Mononuclear cell (primary cell): ENCODE data around the gene ATP7B. TPM values are rescaled to one million over a fixed set of nuclear protein-coding genes. Genes with fewer than 3 reads are reported as not detected.
"Not testable (repeated sequence)": the region's sequence is repeated elsewhere in the genome, so short reads cannot be mapped to it uniquely, and the experiment has no call there.

Source experiments
- H3K27me3 ChIP-seq: 2 replicates; pipeline ENCODE4 v1.6.0; 2011; ENCODE audit warnings: low read length, control low read depth; ENCODE audit not compliant: insufficient read depth
- H3K4me1 ChIP-seq: 2 replicates; pipeline ENCODE4 v1.5.1; 2011; ENCODE audit warnings: mild to moderate bottlenecking, low read length, control low read depth; ENCODE audit not compliant: insufficient read depth
- H3K4me3 ChIP-seq: 2 replicates; pipeline ENCODE4 v1.5.1; 2011; ENCODE audit warnings: mild to moderate bottlenecking, low read length, moderate library complexity
- H3K9me3 ChIP-seq: 2 replicates; pipeline ENCODE4 v1.5.1; 2011; ENCODE audit warnings: low read depth, mild to moderate bottlenecking, control low read depth, low read length
- total RNA-seq: library from RNA; depleted of rRNA; stranded (reverse); fragments of >200 nt; gene quantifications from one replicate; pipeline ENCODE4 v1.2.3, GENCODE V29; 2012

The ATP7B gene
- total RNA-seq, 1 donor: 0.21 TPM

DNA sequence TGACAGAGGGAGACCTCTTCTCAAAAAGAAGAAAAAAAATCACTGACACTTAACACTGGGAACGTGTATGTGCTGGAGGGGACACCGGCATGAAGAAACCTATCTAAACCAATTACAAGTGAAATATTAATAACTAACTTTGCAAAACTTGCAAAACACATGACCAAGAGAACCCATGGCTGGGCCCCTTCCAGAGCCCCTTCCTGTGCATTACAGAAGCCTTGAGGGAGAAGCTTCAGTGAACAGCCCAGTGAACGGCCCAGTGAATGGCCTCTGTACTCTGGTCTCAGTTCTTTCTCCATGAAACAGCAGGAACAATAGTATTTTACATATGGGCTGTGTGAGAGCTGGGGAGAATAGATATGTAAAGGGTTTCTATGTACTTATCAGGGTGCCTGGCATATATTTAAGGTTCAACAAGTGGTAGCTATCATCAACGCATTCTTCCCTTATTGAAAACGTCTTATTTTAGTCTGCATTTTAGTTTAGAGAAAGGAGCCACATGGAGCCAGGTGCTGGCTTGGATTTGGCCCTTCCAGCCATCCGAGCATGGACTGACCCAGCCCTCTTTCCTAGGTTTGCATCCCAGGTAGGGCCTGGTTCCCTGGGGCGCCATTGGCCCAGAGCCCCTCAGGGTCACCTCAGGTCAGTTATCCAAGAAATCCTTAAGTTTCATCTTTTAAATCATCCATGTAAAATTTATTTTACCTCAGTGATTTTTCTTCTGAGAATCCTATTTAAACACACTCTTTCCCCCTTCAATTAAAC lies 95.0 kb downstream of the ATP7B start:
- Histone ChIP-seq H3K9me3 (no peaks in the 10 kb centered on the region), H3K4me3 (no peak overlapping the region), H3K27me3 (no peaks in the 10 kb centered on the region), H3K4me1 (no peaks in the 10 kb centered on the region)

DNA sequence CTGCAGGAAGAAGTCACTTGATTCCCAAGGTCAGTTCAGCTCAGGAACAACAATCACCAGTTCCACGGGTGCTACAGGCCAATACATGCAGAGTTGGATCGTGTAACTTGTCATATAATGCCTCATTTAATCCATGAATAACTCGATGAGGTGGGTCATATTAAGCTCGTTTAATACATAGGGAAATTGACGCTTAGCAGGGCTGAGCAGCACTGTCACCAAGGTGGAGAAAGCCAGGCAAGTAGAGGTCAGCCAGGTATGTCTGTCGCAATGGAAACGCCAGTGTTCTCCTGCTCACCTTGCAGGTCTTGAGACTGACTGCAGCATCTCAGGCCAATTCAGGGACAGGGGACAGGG lies 97.1 kb downstream of the ATP7B start:
- H3K9me3 ChIP-seq: no peaks in the 10 kb centered on the region
- H3K27me3 ChIP-seq: no peaks in the 10 kb centered on the region
- H3K4me1 ChIP-seq: no peaks in the 10 kb centered on the region
- H3K4me3 ChIP-seq: no peak overlapping the region

DNA sequence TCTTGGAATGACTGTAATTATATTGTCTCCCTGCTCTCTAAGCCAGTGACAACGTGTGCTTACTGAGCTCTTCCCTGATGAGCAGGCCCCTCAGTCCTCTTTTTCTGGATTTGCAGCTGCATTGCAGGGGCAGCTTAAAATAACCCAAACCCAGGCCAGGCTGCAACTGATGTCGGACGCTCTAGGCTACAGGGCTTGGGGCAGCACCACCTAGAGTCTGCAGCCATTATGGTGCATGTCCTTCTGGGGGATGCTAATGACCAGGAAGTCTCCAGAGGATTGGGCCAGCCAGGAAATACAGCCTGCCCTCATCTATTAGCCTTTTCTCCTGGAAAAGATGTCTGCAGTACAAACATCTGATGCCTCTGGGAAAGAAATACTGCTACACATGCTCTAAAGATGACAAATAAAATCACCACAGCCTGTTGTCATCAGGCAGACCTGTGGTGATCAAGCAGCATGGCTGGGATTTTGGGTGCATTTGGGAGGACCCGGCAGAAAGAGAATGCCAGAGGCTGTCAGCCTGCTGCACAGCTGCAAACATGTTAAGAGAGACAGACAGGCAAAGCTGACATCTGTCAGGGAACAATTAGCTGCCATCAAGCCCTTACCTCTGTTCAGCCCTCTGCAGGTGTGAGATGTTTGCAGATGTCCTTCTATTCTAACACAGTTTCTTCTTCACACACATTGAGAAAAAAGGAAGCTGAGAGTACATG lies 97.7 kb downstream of the ATP7B start:
- H3K4me3 ChIP-seq: no peak overlapping the region
- no peaks in the 10 kb centered on the region for H3K4me1 ChIP-seq
- no peaks in the 10 kb centered on the region for H3K9me3 ChIP-seq
- H3K27me3 ChIP-seq: no peaks in the 10 kb centered on the region

DNA sequence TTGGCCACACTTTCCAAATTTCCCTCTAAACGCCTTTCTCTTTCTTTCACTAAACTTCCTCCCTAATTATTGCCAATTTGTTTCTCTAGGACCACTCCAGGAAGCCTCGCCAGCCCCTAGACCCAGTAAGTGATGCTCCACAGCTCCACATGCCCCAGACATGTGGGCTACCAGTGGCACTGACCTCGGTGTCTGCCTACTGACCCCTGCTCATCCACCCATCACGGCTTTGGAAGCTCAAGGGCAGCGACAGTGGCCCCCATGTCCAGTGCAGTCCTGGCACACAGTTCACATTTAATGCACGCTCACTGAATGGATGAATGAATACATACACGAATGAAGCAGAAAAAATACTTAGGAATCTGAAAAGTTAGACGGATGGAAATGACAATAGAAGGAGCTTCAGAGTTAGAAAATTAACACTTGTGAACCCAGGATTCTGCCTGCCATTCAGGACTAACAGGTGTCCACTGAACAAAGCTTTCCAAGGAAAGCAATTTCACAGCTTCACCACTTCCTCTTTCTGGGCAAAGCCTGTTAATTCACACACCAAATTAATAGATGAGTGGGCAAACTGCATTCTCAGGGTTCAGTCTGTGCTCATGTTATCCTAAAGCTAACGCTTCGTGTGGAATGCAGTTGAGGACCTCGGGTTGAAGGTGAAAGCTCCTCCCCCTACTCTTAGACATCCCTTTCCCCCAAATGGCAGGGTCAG lies 98.6 kb downstream of the ATP7B start:
- Histone ChIP-seq H3K4me3 (no peak overlapping the region), H3K4me1 (no peaks in the 10 kb centered on the region), H3K27me3 (no peaks in the 10 kb centered on the region), H3K9me3 (no peaks in the 10 kb centered on the region)

DNA sequence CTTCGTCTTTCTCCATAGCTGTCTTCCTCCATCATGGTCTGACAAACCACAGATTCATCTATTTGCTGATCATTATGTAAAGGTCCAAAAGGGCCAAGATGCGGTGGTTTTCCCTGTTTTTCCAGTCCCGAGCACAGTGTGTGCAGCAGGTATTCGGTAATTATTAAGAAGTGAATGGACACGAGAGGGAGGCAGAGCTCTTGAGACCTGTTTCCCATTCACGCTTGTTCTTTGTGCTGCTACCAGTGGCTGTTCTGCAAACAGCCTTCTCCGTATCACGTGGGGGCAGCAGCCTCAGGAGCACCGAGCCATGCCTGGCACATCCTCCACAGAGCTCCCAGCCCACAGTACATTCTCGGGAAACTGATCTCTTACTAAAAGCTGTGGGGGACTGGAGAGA lies 99.2 kb downstream of the ATP7B start:
- Histone ChIP-seq H3K27me3 (no peaks in the 10 kb centered on the region), H3K4me1 (no peaks in the 10 kb centered on the region), H3K9me3 (no peaks in the 10 kb centered on the region), H3K4me3 (no peak overlapping the region)

DNA sequence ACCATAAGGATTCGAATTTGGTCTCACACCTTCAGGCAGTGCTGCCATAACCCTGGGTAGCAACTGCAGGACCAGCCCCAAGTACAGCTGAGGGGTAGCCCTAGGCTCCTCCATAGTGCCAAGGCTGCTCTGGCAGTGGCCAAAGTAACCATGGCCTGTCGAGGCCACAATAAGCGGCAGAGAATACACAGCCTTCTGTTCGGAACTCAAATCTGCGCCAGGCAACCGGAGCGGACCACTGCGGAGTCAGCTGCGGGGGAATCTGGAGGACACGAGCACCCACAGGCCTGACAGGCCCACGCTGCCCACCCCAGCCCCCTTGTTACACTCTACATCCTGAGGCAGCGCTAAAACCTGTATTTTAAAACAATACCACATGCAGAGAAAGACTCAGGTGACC lies 100.7 kb downstream of the ATP7B start:
- no peaks in the 10 kb centered on the region for H3K4me1 ChIP-seq
- H3K4me3 ChIP-seq: no peak overlapping the region
- H3K9me3 ChIP-seq: no peaks in the 10 kb centered on the region
- no peaks in the 10 kb centered on the region for H3K27me3 ChIP-seq

DNA sequence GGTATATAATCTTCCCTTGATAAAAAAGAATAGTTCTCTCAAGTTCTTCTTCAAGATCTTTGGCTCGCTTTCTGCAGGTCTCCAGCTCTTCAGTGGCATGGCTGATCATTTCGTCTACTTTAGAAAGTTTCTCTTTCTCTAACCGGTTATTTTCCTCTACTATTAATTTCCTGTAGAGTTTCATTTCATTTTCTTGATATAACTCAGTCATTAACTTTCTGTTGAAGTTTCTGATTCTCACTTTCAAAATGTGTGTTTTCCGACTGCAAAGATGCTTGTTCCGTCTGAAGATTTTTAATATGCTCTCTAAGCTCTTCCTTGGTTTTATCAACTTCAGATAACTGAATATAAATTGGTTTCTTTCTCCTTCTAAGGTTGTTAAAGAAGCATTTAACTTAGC lies 102.0 kb downstream of the ATP7B start:
- not testable (repeated sequence) for H3K9me3 ChIP-seq, H3K4me3 ChIP-seq, H3K4me1 ChIP-seq, H3K27me3 ChIP-seq

DNA sequence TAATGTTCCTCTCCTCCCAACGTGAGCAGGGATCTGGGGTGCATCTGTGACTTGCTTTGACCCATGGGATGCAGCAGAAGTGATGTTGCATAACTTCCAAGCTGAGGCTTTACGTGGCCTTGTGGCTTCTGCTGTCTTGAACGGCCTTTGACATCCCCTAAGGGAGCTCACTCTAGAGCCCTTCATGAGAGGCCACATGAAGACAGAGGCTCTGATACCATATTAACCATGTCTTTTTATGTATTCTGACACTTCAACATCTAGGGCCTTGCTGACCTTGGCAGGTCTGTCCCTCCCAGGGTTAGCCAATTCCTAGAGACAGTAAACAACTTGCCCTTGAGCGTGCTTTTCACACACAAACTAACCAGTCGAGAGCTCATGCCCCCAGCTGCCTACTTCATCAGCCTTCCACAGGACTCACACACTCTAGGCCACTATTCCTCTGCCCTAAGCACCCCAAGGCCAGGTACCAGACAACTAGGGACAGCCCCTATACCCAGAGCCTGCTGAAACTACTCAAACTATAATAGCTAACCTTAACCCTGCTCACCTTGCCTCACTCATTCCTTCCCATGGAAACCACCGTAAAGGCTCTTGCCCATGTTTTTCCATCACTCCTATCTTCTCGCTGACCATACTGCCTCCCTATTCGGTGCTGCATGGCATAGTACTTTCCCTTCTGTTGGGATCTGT lies 104.1 kb downstream of the ATP7B start:
- Histone ChIP-seq H3K4me3 (no peak overlapping the region), H3K4me1 (no peaks in the 10 kb centered on the region), H3K27me3 (no peaks in the 10 kb centered on the region), H3K9me3 (no peaks in the 10 kb centered on the region)

DNA sequence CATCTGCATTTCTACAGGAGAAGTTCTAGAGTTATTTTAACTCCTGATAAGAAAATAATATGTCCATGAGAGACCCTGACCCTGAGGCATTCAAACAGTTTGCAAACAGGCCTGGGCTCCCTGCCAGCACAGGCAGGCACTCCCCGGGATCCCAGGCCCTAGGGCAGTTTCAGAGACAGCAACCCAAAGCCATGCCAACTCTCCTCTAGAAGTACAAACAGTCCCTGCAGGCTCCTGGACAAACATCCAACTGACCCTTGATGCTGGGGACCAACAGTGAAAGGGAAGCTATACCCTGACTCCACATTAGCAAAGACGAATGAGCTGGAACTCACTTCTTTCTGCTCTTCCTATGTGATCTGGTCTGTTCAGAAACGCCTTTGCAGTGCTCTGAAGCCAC lies 104.7 kb downstream of the ATP7B start:
- no peaks in the 10 kb centered on the region for H3K4me1 ChIP-seq
- no peak overlapping the region for H3K4me3 ChIP-seq
- no peaks in the 10 kb centered on the region for H3K27me3 ChIP-seq
- no peaks in the 10 kb centered on the region for H3K9me3 ChIP-seq

DNA sequence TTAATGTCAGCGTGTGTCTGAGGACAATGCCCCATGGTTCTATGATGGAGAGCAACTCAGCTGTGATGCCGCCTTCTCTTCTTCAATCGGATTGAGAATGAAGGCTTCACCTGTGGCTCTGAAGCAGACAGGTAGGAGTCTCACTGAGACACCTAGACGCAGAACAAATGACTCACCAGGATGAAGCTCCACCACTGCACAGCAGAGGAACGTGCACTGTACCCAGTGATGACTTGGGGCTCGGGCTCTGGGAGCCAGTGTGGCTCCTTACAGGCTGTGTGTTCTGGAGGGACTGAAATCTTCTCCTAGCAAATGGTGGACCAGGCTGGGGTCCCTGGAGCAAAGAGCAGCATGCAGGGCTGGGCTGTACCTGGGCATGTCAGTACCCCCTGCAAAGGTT lies 105.5 kb downstream of the ATP7B start:
- H3K4me3 ChIP-seq: no peak overlapping the region
- no peaks in the 10 kb centered on the region for H3K27me3 ChIP-seq
- no peaks in the 10 kb centered on the region for H3K4me1 ChIP-seq
- no peaks in the 10 kb centered on the region for H3K9me3 ChIP-seq

DNA sequence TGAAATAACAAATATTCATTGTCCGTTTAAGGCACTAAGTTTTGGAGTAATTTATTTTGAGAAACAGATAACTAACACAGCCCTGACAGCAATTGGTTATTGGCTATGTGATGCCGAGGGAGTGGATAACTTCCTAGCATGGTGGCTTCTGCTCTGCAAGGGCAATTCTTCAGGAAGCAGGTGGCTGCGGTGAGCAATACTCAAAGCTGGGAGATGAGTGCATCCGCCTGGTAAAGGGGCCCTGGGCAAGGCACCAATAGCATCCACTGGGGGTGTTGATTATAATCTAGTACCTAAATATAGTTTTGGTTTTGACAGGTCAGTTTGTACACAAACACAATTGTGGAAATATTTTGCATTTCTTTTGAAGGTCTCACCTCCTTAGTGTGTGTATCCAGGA lies 108.5 kb downstream of the ATP7B start:
- H3K9me3 ChIP-seq: no peaks in the 10 kb centered on the region
- H3K27me3 ChIP-seq: no peaks in the 10 kb centered on the region
- no peaks in the 10 kb centered on the region for H3K4me1 ChIP-seq
- no peak overlapping the region for H3K4me3 ChIP-seq

DNA sequence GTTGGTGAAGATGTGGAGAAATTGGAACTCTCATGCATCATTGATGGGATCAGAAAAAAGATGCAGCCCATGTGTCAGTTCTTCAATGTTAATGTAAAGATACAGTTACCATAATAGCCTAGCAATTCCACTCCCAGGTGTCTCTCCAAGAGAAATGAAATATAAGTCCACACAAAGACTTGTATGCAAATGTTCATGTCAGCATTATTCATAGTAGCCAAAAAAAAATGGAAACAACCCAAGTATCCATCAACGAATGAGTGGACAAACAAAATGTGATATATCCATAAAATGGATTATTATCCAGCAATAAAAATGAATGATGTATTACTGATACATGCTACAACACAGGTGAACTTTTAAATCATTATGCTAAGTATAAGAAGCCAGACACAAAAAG lies 110.8 kb downstream of the ATP7B start:
- Histone ChIP-seq H3K4me3 (no peak overlapping the region), H3K9me3 (no peaks in the 10 kb centered on the region), H3K4me1 (no peaks in the 10 kb centered on the region), H3K27me3 (no peaks in the 10 kb centered on the region)

DNA sequence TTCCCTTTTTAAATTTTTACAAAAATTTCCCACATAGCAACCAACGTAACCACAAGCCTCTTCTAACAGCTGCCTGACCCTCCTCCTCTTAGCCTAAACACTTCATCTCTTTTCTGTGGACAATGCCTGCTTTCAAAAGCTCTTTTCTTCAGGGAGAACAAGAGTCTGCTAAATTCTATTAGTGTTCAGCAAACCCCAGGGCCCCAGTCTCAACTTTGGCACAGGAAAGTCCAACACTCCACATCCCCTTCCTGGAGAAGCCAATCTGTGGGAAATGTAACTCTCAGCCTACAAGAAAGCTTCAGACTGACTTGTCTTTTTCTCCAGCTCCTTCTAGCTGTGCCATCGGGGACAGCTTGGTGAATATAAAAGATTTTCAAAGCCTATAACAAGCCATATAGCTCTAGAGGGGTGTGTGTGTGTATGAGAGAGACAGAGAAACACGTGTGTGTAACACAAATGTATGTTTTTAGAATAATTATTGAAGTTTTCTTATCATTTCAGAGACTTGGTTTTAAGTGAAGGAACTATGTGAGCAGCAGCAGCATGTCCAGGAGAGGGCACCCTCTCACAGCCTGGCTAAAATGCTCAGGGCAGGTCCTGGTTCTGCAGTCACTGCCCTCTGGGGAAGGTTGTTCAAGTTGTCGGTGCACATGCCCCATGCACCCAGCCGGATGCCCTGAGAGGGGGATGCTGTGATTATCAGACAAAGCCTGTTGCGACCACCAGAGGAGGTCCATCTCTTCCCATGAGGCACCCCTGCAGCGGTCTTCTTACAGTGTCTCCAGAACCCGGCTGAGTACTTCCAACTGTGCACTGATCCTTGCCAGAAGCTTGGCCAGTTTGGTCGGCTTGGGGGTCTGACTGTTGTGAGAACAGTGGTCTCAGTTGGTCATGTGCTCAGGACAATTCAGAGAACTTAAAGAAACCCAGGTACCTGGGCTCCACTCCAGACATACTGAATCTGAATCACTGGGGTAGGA lies 115.1 kb downstream of the ATP7B start:
- no peaks in the 10 kb centered on the region for H3K27me3 ChIP-seq
- H3K9me3 ChIP-seq: no peaks in the 10 kb centered on the region
- no peak overlapping the region for H3K4me3 ChIP-seq
- H3K4me1 ChIP-seq: no peaks in the 10 kb centered on the region

DNA sequence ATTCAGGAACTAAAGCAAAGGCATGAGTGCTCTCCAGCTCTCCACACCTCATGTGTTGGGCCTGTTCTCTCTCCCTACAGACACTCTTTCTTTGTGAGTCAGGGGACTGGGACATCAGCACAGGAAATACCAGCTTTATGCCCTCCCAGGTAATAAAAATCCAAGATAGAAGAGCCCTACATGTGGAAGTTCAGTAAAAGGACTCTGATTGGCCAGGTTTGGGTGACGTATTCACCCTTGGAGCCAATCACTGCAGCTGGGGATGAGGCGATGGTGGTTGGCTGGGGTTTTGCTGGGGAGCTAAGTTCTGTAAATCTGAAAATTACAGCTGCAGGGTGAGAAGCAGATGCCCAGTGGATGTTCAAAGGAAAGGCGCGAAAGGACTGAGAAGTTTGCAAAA lies 117.0 kb downstream of the ATP7B start:
- Histone ChIP-seq H3K4me3 (no peak overlapping the region), H3K4me1 (no peaks in the 10 kb centered on the region), H3K9me3 (no peaks in the 10 kb centered on the region), H3K27me3 (no peaks in the 10 kb centered on the region)
